A673 (cell line): ENCODE data around the gene ITGA1. TPM values are rescaled to one million over a fixed set of nuclear protein-coding genes. Genes with fewer than 3 reads are reported as not detected.

Source experiments
- BruUV-seq: library from RNA; stranded (reverse); fragments of 400-500 nt; replicated peaks from 2 replicates; lab custom pipeline; 2021; lab: Mats Ljungman, UMichigan
- CTCF ChIA-PET: fragments of 300-600 bp; sonication (Branson Sonifier 250); formaldehyde crosslinking; loops from one replicate; lab custom pipeline; 2022; ENCODE audit warnings: antibody characterized with exemption; lab: Charles Lee
- POLR2A ChIA-PET: fragments of 300-600 bp; sonication (Branson Sonifier 250); formaldehyde crosslinking; loops from one replicate; lab custom pipeline; 2022; ENCODE audit warnings: antibody characterized with exemption; ENCODE audit not compliant: low non-redundant PET; lab: Charles Lee
- DNase-seq: peaks from one replicate; pipeline ENCODE4 v3.0.0-alpha.2; 2015; ENCODE audit warnings: low spot score
- H3K27ac ChIP-seq: fragments of 200-600 bp; sonication (generic); 2 replicates; pipeline ENCODE4 v1.5.1; 2016; ENCODE audit warnings: mixed run types, low read depth, mild to moderate bottlenecking, mixed read lengths, antibody characterized with exemption, low read length; ENCODE audit not compliant: poor library complexity, severe bottlenecking
- H3K27me3 ChIP-seq: fragments of 200-600 bp; sonication (generic); replicated peaks from 2 replicates; pipeline ENCODE4 v1.6.1; 2017; ENCODE audit warnings: mixed run types, low read depth, mild to moderate bottlenecking, mixed read lengths, antibody characterized with exemption, low read length; ENCODE audit not compliant: insufficient read depth, poor library complexity
- H3K36me3 ChIP-seq: fragments of 200-600 bp; sonication (generic); 2 replicates; pipeline ENCODE4 v1.6.1; 2016; ENCODE audit warnings: mixed run types, mild to moderate bottlenecking, mixed read lengths, antibody characterized with exemption, low read length; ENCODE audit not compliant: insufficient read depth, poor library complexity, severe bottlenecking
- H3K4me1 ChIP-seq: fragments of 200-600 bp; sonication (generic); 2 replicates; pipeline ENCODE4 v1.6.1; 2017; ENCODE audit warnings: mixed run types, mild to moderate bottlenecking, mixed read lengths, antibody characterized with exemption, low read length; ENCODE audit not compliant: insufficient read depth, poor library complexity, severe bottlenecking
- H3K4me3 ChIP-seq: fragments of 200-600 bp; sonication (generic); 2 replicates; pipeline ENCODE4 v1.5.1; 2016; ENCODE audit warnings: low read depth, mixed run types, mild to moderate bottlenecking, mixed read lengths, low read length; ENCODE audit not compliant: poor library complexity, severe bottlenecking
- H3K9me3 ChIP-seq: fragments of 200-600 bp; sonication (generic); 2 replicates; pipeline ENCODE4 v1.6.1; 2016; ENCODE audit warnings: mixed run types, low read depth, mild to moderate bottlenecking, mixed read lengths, antibody characterized with exemption, low read length; ENCODE audit not compliant: poor library complexity, severe bottlenecking
- EZH2 ChIP-seq: fragments of 200-600 bp; sonication (generic); IDR thresholded peaks from 2 replicates; pipeline ENCODE4 v1.6.1; 2017; ENCODE audit warnings: borderline replicate concordance, low read depth, mild to moderate bottlenecking, mixed read lengths, antibody characterized with exemption, low read length; ENCODE audit not compliant: poor library complexity, severe bottlenecking
- intact Hi-C: fragments of 100-400 bp; cut with micrococcal nuclease; formaldehyde crosslinking; loops from one replicate; pipeline ENCODE4 v1.10.0; 2022; ENCODE audit not compliant: unreplicated experiment
- total RNA-seq: library from RNA; stranded (reverse); gene quantifications from 2 replicates; pipeline ENCODE4 v1.2.3, GENCODE V29; 2021
- TF ChIP-seq, protein P1 (sequence below): fragments of 300-800, 200-600 bp; sonication (generic); conservative IDR thresholded peaks from 2 replicates; pipeline ENCODE4 v1.5.1; 2017; ENCODE audit warnings: low read depth, mild to moderate bottlenecking, antibody characterized with exemption, low read length, moderate library complexity, mixed read lengths

ITGA1 gene
- total RNA-seq, 1 experiment from 2014 or later = 8.1 TPM

DNA sequence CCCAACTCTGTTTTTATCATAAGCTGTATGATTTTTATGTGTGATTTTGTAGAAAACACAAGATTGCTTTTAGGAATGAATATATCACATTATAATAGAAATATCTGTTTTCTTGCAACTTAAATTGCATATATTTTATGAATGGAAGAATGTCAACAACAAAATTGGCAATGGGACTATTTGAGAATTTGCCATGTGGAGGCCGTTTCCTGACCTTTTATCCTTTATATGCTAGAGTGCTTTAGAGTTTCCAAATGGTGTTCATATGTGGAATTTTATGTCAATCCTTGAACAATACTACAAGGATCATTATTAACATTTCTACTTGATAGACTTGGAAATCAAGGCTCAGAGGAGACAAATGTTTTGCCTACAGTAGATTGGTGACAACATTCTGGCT, 34.2 kb downstream of the ITGA1 start:
- intact Hi-C loops = no loop called here
- Histone ChIP-seq H3K9me3 (no peaks in the 10 kb centered on the region), H3K27me3 (no peaks in the 10 kb centered on the region), H3K4me1 (peaks cover 13% of the 10 kb centered on the region), H3K36me3 (no peaks in the 10 kb centered on the region), H3K27ac (no peak overlapping the region), H3K4me3 (no peak overlapping the region)
- BruUV-seq = no TSS peak
- CTCF ChIA-PET = no interaction called here
- TF ChIP-seq EZH2 = no peak
- TF ChIP-seq, protein P1, sequence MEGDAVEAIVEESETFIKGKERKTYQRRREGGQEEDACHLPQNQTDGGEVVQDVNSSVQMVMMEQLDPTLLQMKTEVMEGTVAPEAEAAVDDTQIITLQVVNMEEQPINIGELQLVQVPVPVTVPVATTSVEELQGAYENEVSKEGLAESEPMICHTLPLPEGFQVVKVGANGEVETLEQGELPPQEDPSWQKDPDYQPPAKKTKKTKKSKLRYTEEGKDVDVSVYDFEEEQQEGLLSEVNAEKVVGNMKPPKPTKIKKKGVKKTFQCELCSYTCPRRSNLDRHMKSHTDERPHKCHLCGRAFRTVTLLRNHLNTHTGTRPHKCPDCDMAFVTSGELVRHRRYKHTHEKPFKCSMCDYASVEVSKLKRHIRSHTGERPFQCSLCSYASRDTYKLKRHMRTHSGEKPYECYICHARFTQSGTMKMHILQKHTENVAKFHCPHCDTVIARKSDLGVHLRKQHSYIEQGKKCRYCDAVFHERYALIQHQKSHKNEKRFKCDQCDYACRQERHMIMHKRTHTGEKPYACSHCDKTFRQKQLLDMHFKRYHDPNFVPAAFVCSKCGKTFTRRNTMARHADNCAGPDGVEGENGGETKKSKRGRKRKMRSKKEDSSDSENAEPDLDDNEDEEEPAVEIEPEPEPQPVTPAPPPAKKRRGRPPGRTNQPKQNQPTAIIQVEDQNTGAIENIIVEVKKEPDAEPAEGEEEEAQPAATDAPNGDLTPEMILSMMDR = no peak
- no peak for DNase-seq
- POLR2A ChIA-PET = interaction anchor here (0.6 kb wide), 1 partner anchor 19 kb away, joined by 4 read pairs; no protein-coding TSS in a partner anchor

DNA sequence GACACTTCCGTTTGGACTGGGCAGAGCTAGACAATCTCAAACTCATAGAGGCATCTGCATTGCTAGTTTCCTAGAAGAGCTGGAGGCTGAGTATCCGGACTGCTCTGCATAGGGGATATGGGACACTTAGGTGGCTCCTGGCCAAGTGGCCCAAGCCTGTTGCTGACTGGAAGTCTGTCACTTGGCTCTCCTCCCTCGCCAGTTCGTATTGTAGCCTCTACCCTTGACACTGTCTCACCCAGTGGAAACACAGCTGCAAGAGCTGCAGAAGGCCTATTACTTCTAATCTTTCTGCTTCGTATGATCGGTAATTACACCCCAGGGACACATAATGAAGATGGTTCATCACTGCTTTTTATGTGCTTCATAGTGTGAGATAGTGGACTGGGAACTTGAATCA, 34.7 kb downstream of the ITGA1 start:
- ChIA-PET CTCF (no interaction called here), POLR2A (interaction anchor here (0.6 kb wide), 1 partner anchor 19 kb away, joined by 4 read pairs; no protein-coding TSS in a partner anchor)
- no peak overlapping the region for H3K27ac ChIP-seq
- H3K27me3 ChIP-seq = no peaks in the 10 kb centered on the region
- H3K4me3 ChIP-seq = no peak overlapping the region
- intact Hi-C loops = no loop called here
- no peaks in the 10 kb centered on the region for H3K36me3 ChIP-seq
- no peak for TF ChIP-seq EZH2
- TF ChIP-seq, protein P1 = no peak
- BruUV-seq = no TSS peak
- H3K4me1 ChIP-seq = peaks cover 13% of the 10 kb centered on the region
- peak; percentile 76 for DNase-seq
- no peaks in the 10 kb centered on the region for H3K9me3 ChIP-seq

DNA sequence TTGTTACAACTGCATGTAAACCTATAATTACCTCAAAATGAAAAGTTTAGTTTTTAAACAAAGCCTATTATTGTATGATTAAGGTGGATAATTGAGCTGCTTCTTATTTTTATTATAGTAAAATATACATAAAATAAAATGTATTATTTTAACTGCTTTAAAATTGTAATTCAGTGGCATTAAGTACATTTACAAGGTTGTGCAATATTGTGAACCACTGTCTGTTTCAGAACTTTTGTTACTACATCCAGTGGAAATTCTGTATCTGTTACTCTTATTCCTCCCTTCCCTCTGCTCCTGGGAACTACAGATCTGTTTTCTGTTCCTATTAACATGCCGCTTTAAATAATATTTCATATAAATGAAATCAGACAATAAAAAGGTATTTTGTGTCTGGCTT, 37.1 kb downstream of the ITGA1 start:
- H3K36me3 ChIP-seq = no peaks in the 10 kb centered on the region
- intact Hi-C loops = no loop called here
- no peaks in the 10 kb centered on the region for H3K27me3 ChIP-seq
- TF ChIP-seq, protein P1 = no peak
- TF ChIP-seq EZH2 = no peak
- no peak for DNase-seq
- no peak overlapping the region for H3K4me3 ChIP-seq
- no peak overlapping the region for H3K27ac ChIP-seq
- no peaks in the 10 kb centered on the region for H3K9me3 ChIP-seq
- peaks cover 13% of the 10 kb centered on the region for H3K4me1 ChIP-seq
- POLR2A ChIA-PET = interaction anchor here (0.8 kb wide), 1 partner anchor 56 kb away, joined by 5 read pairs; no protein-coding TSS in a partner anchor
- BruUV-seq = no TSS peak
- CTCF ChIA-PET = no interaction called here
